IMR-90 (cell line): ENCODE data around the gene LAGE3. TPM values are rescaled to one million over a fixed set of nuclear protein-coding genes. Genes with fewer than 3 reads are reported as not detected.

ENCODE experiments used
- RAD21 ChIP-seq: IDR thresholded peaks from 2 replicates; pipeline ENCODE4 v1.6.1; 2012; ENCODE audit warnings: low read length, improper control_type of control experiment
- polyA plus RNA-seq, 3 experiments: library from polyadenylated mRNA; depleted of rRNA; stranded (reverse); fragments of >200 nt; gene quantifications; 2 replicates each; pipeline ENCODE4 v1.2.3, GENCODE V29; 2012; ENCODE audit warnings: low replicate concordance in 1 of 3
- total RNA-seq: library from RNA; depleted of rRNA; stranded (reverse); fragments of >200 nt; gene quantifications from 2 replicates; pipeline ENCODE4 v1.2.3, GENCODE V29; 2012
- TF ChIP-seq, protein P1 (sequence below): fragments of 150-350 bp; IDR thresholded peaks from 2 replicates; pipeline ENCODE4 v1.6.1; 2017; ENCODE audit warnings: mild to moderate bottlenecking, antibody characterized with exemption, low read length, low read depth

Gene LAGE3
- total and polyA plus RNA-seq, 2 of the 4 experiments (the other 2 are of a cell fraction), result 3.6 to 14.8 TPM

DNA sequence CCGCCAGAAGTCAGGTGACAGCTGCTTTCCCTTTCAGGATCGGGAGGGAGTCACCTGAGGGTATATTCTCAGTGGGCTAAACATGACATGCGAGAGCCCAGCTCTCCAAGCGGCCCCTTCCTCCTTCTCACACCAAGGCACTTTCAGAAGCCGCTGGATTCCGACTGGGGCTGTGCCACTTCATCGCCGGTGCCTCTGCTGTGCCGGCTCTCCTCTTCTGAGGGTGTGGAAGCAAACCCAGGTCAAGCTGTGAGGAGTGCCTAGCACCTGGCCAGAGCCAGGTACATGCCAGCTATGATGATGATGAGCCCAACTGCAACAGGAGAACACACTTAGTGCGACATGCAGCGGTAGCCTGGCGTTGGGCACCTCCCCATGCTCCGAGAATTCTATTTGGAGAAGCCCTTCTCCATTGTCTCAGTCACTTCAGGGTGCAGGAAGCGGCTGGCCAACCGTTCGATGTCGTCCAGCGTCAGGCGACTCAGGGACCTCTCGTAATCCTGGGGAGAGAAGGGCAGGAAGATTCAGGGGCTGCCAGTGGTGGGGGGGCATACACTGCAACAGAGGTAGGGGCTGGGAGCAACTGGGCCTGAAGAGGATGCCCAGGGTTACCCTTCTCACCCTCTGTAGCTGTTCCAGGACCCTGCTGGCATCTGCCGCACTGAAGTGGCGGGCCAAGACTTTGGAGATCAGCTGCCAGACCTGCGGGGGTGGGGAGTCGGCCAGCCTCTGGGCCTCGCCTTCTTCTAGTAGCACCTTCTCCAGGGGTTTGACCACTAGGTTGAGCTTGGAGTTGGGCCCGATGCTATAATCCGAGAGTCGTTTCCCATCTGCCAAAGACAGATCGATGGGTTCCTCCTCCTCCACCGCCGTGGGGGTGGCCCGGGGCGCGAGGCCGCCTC, 6.3 kb upstream of the LAGE3 start (continued):
- TF ChIP-seq, protein P1, sequence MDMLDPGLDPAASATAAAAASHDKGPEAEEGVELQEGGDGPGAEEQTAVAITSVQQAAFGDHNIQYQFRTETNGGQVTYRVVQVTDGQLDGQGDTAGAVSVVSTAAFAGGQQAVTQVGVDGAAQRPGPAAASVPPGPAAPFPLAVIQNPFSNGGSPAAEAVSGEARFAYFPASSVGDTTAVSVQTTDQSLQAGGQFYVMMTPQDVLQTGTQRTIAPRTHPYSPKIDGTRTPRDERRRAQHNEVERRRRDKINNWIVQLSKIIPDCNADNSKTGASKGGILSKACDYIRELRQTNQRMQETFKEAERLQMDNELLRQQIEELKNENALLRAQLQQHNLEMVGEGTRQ, result no peak
- no peak for TF ChIP-seq RAD21
